Germinal center (tissue), 1 donor: ENCODE data around the gene PKD1L1.

Experiments used
- DNase-seq: peaks from one replicate; pipeline ENCODE4 v3.0.0; 2012; ENCODE audit warnings: mixed read lengths, low spot score

Gene PKD1L1

DNA sequence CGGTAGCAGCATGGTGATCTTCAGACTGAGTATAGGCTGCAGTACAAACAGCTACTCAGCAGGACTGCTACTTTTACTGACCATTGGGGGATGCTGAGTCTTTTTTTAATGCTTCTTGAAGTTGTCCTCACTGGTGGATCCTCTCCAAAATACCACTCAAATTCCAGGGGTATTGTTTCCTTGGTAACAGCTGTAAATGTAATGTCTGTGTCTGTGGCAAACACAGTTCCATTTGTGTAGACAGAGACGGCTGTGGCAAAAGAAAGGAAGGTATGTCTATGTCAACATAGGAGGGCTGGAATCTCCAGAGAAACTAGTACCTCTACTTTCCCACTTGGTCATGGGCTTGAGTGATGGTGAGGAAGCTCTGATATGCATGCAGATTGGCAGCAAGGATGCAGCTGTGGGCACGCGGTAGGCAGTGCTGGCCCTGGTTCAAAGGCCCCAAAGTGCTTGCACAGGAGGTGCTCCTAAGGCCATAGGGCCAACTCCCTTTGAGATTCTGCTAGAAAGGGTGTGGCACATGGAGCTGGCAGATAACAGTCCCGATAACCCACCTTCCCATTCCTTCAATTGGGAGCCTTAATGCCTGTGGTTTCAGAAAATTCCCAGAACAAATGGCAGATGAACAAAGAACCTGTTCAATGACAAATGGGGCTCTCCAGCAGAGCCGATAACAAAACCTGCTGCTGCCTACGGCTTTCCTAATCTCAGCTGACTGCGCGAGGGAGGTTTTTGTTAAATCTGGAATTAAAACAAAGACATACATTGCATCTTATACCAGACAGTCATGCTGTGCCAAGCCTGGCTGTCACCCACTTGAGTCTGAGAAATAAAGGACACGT lies 43.0 kb downstream of the PKD1L1 start:
- no peak for DNase-seq

DNA sequence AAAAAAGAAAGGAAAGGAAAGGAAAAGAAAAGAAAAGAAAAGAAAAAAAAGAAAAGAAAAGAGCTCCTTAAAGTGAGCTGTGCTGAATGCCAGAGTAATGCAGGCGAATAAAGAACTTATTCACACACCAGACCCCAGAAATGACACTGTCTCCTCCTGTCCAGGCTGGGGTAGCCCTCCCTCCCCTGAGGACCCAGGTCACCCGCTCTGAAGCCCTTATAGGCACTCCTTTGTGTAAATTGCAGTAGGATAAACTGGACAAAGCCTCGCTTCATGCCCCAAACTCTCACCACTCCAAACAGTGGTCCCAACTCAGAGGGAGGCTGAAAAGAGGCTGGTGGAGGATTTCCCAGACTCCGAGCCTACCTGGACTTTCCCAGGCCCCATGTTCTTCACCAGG lies 46.3 kb downstream of the PKD1L1 start:
- no peak for DNase-seq

DNA sequence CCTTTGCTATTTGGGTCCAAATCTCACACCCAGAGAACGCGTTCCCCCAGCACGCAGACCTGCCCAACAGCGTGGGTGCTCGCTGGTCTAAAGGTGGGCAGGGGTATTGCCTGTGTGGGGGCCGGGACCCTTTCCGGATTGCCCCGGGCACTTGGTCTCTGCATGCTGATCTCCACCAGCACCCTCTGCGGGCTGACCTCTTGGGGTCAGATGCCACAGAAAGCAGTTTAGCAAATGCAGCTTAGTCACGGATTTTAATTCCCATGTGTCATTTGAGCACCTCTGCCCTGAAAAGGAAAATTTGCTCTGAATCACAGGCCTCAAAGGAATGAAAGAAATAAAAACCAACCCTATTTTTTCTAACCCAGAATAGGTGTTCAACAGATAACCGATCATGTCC lies 46.7 kb downstream of the PKD1L1 start:
- no peak for DNase-seq

DNA sequence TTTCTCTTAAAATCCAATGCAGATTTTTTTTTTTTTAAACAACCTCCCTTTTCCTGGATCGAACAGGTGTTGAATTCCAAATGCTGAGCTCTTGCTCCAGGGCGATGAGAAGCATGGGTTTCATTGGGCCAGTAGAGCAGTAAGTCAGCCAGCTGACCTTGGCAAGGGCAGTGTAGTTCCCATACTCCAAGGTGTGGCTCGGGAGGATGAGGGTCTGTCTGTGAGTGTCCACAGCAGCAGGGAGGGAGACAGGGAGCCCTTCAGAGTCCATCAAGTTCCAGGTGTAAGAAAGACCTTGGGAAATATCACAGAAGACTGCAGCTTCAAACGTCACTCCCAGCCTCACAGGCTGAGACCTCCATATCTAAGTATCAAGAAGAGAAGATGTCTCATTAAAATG lies 50.4 kb downstream of the PKD1L1 start:
- DNase-seq, result no peak

DNA sequence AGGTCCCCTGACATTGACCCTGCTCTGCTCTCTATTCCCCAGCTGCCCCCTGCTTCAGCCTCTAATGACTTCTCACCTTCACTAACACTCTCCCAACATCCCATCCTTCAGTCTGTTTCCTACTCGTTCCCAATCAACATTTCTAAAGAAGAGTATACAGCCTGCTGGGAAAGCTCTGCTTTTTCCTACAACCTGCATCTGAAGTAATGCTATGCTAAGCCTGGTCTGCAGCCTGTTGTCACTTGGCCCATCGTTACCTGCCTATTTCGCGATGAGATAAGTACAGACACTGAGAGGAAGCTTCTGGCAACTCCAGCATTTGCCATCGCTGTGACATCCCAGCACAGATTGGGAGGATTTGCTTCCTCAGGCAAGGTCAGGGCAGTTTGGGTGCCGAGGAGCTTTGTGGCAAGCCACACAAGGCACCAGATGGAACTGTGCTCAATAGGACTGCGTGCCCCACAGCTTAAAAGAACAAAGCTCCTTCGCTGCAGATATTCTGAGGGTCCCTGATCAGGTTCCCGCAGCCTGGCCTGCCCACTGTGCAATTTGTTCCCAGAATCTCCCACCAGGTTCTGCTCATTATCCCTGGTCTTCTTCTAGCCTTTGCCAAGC lies 51.4 kb downstream of the PKD1L1 start:
- no peak for DNase-seq

DNA sequence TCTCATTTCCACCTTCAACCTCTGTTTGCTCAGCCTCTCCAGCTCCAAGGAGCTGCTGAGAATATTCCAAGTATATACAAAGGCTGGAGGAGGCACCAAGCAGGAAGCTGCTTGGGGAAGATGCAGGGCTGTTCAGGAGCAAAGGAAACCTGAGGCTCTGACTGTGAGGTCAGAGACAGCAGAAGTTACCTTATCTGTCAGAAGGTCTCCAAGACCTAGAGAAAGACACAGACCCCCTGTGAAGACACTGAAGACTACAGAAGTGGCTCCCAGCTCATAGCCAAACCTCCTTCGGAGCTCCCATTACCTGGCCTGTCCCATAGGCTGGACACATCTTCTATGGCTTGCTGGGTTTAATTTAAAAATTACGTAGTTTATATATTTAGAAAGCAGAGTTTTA lies 53.2 kb downstream of the PKD1L1 start:
- DNase-seq, result no peak

DNA sequence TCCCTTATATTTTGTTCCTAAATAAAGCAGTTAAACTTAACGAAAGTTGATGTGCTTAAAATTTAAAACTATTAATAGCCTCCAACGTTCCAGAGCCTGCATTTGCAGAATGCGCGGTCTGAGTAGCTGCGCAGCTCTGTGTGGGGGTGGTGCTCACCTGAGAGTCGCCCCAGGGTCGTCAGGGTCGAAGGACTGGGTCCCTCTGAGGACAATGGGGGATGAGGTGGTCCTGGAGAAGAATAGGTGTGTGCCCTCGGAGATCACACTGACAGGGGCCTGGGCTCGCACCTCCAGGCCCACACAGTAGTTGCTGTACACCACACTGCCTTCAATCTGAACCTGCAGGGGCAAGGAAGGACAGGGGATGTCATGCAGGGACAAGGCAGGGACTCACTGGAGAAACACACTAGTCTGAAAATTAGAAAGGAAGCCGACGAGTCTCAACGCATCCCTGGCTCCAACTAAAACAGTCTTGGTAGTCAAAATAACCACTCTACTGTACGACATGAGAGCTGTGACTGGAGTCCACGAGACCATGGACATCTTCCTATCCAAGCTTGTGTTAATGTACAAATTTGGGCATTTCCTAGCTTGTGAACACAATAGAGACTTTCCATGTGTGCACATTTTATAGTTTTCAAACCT lies 54.4 kb downstream of the PKD1L1 start:
- no peak for DNase-seq

DNA sequence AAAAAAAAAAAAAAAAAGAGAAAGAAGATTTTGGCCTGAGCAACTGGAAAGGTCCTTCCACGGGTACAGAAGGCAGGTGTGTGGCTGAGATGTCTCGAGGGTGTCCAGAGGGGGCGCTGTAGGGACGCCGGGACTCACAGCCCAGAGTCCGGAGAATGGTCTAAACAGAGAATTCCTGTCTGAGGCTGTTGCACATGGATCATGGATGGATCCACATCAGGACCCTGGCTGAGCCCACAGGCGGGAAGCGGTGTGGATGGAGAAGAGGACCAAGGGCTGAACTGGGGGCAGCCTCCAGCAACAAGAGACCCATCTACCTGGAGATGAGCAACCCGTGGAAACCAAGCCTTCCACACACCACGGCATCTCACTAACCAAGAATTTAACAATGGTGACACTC lies 55.0 kb downstream of the PKD1L1 start:
- peak; percentile 39 for DNase-seq

DNA sequence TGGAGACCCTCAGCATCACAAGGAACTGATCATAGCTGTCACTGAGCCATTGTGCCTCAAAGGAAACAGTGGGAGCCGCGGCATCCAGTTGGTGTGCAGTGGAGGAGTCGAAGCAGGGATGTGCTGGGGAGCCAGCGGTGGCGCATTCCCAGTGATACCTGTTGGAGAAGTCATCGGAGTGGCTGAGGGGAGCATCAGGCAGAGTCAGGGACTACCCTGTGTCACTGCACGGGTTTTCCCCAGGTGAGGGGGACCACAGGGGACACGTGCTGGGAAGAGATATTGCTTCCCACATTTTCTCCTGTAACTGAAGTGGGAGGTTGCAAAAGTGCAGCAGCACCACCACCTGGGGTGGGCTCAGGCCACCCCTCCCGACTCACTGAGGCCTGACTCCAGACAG lies 57.7 kb downstream of the PKD1L1 start:
- DNase-seq, result no peak

DNA sequence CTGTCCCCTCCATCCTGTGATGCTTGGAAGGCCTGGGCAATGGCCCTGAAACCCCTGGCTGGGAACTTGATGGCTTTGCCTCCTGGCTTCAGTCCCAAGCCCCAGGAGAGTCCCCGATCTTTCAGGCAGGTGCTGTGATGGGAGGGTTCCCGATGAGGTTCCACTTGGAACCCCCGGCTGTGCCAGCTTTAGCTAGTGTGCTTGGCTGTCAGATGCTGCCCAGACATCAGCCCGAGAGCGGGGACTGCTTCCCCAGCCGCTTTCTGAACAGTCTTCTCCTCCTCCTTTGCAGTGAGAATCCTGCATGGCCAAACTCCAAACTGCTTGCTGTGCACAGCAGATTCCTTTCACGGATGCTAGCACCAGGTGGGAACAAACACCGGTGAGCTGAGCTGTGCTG lies 58.1 kb downstream of the PKD1L1 start:
- DNase-seq, result no peak

DNA sequence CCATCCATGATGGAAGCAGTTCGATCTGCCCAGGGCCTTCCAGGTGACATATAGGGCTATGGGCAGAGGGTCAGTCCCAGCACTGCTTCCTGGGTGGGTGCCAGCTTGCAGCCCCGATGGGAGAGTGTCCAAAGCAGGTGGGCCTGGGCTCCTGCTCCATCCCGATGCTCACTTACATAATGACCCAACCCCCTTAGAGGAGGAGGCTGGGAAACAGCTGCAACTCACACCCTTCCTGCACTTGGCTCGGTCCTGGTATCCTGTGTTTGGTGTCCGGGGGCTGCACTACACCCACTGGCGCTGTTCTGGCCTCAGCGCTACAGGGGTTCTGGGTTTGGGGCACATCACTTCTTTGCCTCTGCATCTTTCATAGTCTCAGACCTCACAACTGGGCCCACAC lies 58.5 kb downstream of the PKD1L1 start:
- DNase-seq, result no peak

DNA sequence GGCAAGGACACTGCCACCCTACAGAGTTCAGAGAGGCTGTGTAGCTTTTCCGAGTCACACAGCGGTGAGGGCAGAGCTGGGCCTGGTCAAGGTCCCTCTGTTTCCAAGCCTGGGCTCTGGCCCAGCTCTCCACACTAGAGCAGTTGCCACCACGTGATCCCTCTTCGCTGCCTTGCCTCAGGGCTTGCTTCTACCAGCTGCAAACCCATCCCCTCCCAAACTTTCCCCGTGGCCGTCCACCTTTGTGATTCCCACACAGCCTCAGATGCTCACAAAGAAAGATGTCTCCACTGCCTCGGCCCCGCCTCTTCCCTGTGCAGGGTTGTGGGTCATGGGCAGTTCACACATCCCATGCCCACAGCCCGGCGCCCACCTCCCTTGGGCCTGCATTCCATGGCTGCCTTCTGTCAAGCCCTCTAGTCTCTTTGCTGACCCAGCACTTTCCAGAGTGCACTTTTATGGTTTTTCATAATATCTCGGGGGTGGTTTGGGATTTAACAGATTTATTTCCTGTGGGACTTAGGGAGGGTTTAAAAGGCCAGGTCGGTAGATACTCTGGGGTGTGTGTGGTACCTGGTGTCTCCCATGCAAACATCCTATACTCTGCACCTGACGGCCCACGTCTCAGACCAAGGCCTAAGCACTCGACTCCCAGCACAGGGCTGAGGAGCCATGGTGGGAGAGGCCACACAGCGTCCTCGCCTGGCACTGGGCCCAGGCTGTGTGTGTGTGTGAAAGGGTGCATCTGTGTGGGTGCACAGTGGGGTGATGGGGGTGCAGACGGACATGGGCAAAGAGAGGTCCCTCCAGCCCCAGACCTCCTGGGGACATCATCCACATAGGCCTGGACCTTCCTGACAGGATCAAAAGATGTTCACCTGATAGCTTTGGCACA lies 59.6 kb downstream of the PKD1L1 start:
- DNase-seq, result no peak

DNA sequence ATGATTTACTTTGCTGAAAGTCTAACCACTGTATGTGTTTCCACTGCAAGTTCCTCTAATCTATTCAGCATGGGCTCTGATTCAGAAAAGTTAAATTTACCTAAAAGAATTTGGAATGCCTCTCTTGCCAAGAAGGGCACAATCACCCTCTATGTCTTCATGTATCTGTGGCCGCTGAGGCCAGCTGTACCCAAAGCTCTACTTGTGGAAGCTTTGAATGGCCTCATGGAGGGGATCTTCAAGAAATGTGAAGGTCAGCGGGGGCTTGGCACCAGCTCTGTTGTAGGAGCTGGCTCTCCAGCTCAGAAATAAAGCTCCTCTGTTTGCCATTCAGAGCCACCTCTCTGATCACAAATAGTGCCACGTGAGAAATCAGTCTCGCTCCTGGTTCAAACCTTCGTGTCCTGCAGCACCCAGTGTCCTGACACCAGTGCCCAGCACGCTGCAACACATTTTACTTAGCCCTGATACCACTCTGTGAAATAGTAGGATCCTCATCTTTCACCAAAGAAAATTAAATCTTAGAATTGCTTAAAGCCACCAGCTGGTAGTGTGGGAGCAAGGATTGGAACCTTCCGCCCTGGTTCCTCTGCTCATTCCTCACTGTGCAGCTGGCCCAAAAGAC lies 61.1 kb downstream of the PKD1L1 start:
- no peak for DNase-seq

DNA sequence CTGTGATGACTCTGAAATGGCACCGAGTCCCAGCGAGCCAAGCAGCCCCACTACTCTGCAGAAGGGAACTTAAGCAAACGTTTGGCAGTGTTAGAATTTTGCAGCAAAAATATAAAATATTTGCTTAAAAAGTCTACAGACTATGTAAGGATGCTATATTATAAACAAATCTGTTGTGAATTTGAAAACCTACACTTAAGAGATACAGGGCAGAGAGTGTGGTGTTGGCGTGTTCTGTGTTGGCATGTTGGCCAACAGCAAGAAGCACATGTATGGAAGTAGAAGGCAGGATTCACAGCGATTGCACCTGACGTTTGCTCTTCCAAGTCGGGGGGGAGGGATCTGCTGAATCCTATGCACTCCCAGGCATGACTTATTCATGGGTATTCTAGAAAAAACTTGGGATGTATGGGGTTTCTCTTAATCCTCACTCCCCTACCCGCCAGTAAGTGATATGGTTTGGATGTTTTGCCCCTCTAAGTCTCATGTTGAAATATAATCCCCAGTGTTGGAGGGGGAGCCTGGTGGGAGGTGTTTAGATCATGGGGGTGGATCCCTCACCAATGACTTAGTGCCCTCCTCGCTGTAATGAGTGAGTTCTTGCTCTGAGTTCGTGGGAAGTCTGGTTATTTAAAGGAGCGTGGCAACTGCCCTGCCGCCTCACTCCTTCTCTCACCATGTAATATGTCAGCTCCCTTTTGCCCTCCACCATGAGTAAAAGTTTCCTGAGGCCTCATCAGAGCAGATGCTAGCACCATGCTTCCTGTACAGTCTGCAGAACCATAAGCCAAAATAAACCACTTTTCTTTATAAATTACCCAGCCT lies 62.1 kb downstream of the PKD1L1 start:
- DNase-seq, result no peak

DNA sequence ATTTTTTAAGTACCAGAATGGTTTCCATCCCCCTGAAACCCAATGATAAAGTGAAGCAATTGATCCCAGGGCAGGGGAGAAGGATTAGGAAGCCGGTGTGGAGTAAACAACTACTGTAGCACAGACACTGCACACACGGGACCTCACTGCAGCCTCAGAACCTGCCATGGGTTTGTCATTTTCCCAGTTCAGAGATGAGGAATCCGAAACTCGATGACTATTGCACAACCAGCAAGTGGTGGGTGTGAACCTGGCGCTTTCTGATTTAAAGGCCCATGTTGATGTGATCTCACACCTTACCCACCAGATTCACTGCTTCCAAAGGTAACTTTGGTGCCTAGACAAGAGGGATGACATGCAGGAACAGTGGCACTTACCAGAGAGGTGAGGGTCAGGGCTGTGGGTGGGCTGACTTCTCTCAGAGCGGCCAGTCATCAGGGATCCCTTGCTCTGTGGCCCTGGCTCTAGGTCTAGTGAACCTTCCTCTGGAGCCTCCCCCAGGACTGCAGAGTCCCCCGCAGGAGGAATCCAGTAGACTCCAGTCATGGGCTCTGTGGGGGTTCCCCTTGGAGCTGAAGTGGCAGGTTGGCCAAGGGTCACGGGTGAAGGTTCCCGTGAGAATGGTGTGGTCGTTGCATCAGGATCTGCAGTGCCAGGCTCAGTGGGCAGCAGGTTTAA lies 62.8 kb downstream of the PKD1L1 start:
- no peak for DNase-seq

DNA sequence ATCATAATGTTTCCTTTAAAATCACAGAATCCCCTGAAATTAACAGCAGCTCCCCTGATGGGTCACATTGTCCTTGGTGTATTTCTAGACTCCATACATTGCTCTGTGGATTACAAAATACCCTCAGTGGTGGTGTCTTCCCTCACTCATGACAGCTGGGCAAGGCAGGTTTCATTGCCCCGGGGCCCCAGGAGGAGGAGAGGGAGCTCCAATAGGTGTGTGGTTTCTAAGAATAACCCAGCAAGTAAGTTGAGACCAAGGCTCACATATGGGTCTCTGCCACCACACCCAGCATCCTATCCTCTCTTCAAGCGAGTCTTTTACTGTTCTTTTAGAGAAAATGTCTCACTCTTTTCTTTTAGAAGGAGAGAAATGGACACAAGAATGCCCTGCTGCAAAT lies 63.6 kb downstream of the PKD1L1 start:
- no peak for DNase-seq

DNA sequence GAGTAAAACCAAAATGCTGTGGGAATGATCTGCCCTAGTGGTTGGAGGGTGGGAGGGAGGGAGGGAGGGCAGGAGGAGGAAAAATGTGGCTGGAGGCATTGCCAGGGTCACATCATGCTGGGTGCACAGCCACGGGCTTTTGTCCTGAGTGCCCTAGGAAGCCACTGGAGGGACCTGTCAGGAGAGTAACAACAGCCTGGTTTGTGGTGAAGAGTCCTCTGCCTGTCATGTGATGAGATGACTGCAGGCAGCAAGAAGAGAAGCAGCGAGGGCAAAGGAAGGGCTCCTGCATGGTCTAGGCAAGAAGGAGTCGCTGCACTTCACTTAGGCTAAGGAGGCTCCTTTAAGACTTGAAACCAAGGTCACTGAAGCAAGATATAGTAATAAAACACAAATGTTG lies 65.6 kb downstream of the PKD1L1 start:
- no peak for DNase-seq

DNA sequence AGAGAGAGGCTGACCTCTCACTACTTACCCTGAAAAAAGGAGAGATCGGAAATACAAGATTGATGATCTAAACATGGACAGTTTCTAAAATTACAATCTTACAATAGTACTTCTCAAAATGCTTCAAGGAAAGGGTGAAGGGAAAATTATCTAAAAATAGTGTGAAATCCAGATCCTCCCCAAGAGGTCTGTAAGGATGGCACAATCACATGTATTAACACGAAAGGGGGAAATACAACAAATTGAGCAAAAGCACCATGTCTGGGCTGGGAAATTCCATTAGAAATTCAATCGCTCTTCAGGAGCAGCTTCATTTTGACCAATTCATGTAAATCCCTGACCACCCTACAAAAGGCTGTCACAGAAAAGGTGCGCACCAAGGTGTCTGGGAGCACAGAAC lies 67.0 kb downstream of the PKD1L1 start:
- DNase-seq, result no peak

DNA sequence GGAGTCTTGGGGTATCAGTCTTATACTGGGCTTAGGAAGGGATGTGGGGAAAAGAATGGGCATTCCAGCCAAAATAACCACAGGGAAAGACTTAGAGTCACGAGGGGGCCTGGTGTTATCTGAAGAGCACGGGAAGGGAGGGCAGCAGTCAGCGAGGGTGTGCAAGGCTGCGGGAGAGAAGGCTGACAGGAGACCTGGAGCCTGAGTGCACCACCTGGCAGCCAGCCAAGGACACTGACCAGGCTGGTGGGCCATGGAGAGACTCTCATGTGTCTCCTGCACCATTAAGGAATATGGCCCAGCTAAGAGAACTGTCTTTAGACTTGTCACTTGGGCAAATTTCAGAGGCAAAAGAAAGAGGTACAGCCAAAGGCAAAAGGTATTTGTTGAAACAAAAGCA lies 69.6 kb downstream of the PKD1L1 start:
- DNase-seq, result no peak

DNA sequence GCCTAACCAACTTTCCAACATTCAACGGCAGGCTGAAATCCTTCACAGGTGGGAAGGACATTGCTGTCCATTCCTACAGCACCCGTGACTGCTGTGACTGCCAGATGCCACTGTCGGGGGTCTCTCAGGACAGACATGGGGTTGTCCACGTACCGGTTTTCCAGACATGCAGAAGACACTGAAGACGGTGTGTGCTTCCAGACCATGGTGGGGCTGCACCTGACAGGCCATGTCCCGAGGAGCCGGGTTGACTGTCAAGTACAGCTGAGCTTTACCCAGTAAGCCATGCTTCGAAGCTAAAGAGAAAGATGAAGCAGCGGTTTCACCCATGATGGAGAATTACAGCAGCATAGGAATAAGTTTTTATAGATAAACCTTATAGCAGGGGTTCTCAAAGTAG lies 70.9 kb downstream of the PKD1L1 start:
- no peak for DNase-seq
